GM23248 (cell line): ENCODE measurements around the gene DHCR24. TPM values are rescaled to one million over a fixed set of nuclear protein-coding genes. Genes with fewer than 3 reads are reported as not detected.

Source experiments
- DNase-seq: peaks from one replicate; pipeline ENCODE4 v3.0.0-alpha.2; 2015
- H2AFZ ChIP-seq: fragments of 200-600 bp; sonication (generic); 2 replicates; pipeline ENCODE4 v1.6.1; 2016; ENCODE audit warnings: antibody characterized with exemption
- H3F3A ChIP-seq: fragments of 200-600 bp; sonication (generic); 2 replicates; pipeline ENCODE4 v1.6.1; 2016; ENCODE audit warnings: mild to moderate bottlenecking, antibody characterized with exemption, mixed run types; ENCODE audit not compliant: insufficient read depth
- H3K27ac ChIP-seq: fragments of 200-600 bp; sonication (generic); 2 replicates; pipeline ENCODE4 v1.5.1; 2016; ENCODE audit warnings: mild to moderate bottlenecking
- H3K27me3 ChIP-seq: fragments of 200-600 bp; sonication (generic); replicated peaks from 2 replicates; pipeline ENCODE4 v1.6.1; 2016; ENCODE audit warnings: mild to moderate bottlenecking; ENCODE audit not compliant: insufficient read depth
- H3K36me3 ChIP-seq: fragments of 200-600 bp; sonication (generic); 2 replicates; pipeline ENCODE4 v1.6.1; 2016; ENCODE audit warnings: low read depth, mild to moderate bottlenecking
- H3K4me1 ChIP-seq: fragments of 200-600 bp; sonication (generic); 2 replicates; pipeline ENCODE4 v1.6.1; 2016; ENCODE audit warnings: mild to moderate bottlenecking; ENCODE audit not compliant: insufficient read depth
- H3K4me2 ChIP-seq: fragments of 200-600 bp; sonication (generic); one replicate; pipeline ENCODE4 v1.6.1; 2016; ENCODE audit warnings: mild to moderate bottlenecking; ENCODE audit not compliant: unreplicated experiment
- H3K4me3 ChIP-seq: fragments of 200-600 bp; sonication (generic); 2 replicates; pipeline ENCODE4 v1.5.1; 2016; ENCODE audit warnings: mild to moderate bottlenecking
- H3K79me2 ChIP-seq: fragments of 200-600 bp; sonication (generic); 2 replicates; pipeline ENCODE4 v1.6.1; 2016; ENCODE audit warnings: mild to moderate bottlenecking; ENCODE audit not compliant: insufficient read depth
- H3K9ac ChIP-seq: fragments of 200-600 bp; sonication (generic); 2 replicates; pipeline ENCODE4 v1.6.1; 2016; ENCODE audit warnings: mild to moderate bottlenecking
- H3K9me2 ChIP-seq: fragments of 200-600 bp; sonication (generic); 2 replicates; pipeline ENCODE4 v1.6.1; 2016; ENCODE audit warnings: mixed run types, mild to moderate bottlenecking, moderate library complexity; ENCODE audit not compliant: insufficient read depth
- H3K9me3 ChIP-seq: fragments of 200-600 bp; sonication (generic); one replicate; pipeline ENCODE4 v1.6.1; 2017; ENCODE audit warnings: low read depth
- H4K20me1 ChIP-seq: fragments of 200-600 bp; sonication (generic); 2 replicates; pipeline ENCODE4 v1.6.0; 2016; ENCODE audit not compliant: insufficient read depth
- EZH2 ChIP-seq: fragments of 200-600 bp; sonication (generic); IDR thresholded peaks from 2 replicates; pipeline ENCODE4 v1.6.1; 2018; ENCODE audit warnings: antibody characterized with exemption, mild to moderate bottlenecking; ENCODE audit not compliant: insufficient read depth, poor library complexity, severe bottlenecking
- EZH2phosphoT487 ChIP-seq: fragments of 200-600 bp; sonication (generic); IDR thresholded peaks from 2 replicates; pipeline ENCODE4 v1.6.1; 2018; ENCODE audit warnings: antibody characterized with exemption, moderate library complexity, mild to moderate bottlenecking, low read depth; ENCODE audit not compliant: insufficient read depth
- WGBS, 2 experiments: methylation state at CpG; one replicate each; pipeline ENCODE4 v1.1.6; 2015 to 2017; ENCODE audit warnings: low lambda C conversion rate in 2 of 2, low coverage in 1 of 2; ENCODE audit errors: missing lambda C conversion rate in 2 of 2; 5-methylcytosine and 5-hydroxymethylcytosine counted together
- in situ Hi-C: fragments of 300-500 bp; cut with MboI; formaldehyde crosslinking; loops from 2 replicates; pipeline ENCODE4 v1.15.0; 2020
- polyA plus RNA-seq: library from polyadenylated mRNA; unstranded; fragments of >200 nt; fragmentation: Nextera tagmentation; extraction: Ambion mirVana; gene quantifications from 2 replicates; pipeline ENCODE4 v1.2.1, GENCODE V29; 2016
- total RNA-seq: library from RNA; depleted of rRNA; stranded (reverse); fragments of >200 nt; shearing (Covaris generic); gene quantifications from 2 replicates; pipeline ENCODE4 v1.2.3, GENCODE V29; 2014

The DHCR24 gene
- total and polyA plus RNA-seq, 2 experiments from 2014 or later = 42.5 to 63.4 TPM

- 98 to 100% methylated on average over 3 of the region's 3 CpGs for WGBS, 2 experiments
- Histone ChIP-seq H3K4me3 (no peak overlapping the region), H3K9me3 (no peaks in the 10 kb centered on the region), H2AFZ (no peak overlapping the region), H3K9me2 (no peaks in the 10 kb centered on the region), H3F3A (peaks cover 18% of the 10 kb centered on the region), H3K79me2 (no peaks in the 10 kb centered on the region), H3K27ac (no peak overlapping the region), H3K27me3 (no peaks in the 10 kb centered on the region), H3K4me2 (no peak overlapping the region), H4K20me1 (no peaks in the 10 kb centered on the region), H3K36me3 (no peaks in the 10 kb centered on the region), H3K4me1 (peaks cover 17% of the 10 kb centered on the region), H3K9ac (no peak overlapping the region)
- TF ChIP-seq EZH2 = no peak
- no peak for TF ChIP-seq EZH2phosphoT487
- DNase-seq = no peak
- in situ Hi-C loops = no loop called here
These were observed 40.7 kb downstream of the DHCR24 start for GRCh38 chr1:54846301-54846700.

- Histone ChIP-seq H4K20me1 (no peaks in the 10 kb centered on the region), H3K4me1 (peaks cover 13% of the 10 kb centered on the region), H3K9me3 (no peaks in the 10 kb centered on the region), H3K9ac (no peak overlapping the region), H3K4me2 (no peak overlapping the region), H2AFZ (no peak overlapping the region), H3F3A (peaks cover 15% of the 10 kb centered on the region), H3K27me3 (no peaks in the 10 kb centered on the region), H3K4me3 (no peak overlapping the region), H3K79me2 (no peaks in the 10 kb centered on the region), H3K27ac (no peak overlapping the region), H3K9me2 (no peaks in the 10 kb centered on the region), H3K36me3 (no peaks in the 10 kb centered on the region)
- WGBS, 2 experiments = 85 to 86% methylated on average over 5 of the region's 5 CpGs
- no peak for DNase-seq
- TF ChIP-seq EZH2 = no peak
- no peak for TF ChIP-seq EZH2phosphoT487
- in situ Hi-C loops = no loop called here
These were observed 41.2 kb downstream of the DHCR24 start for GRCh38 chr1:54845772-54846171.

GRCh38 chr1:54844564-54844963 is 42.4 kb downstream of the DHCR24 start:
- in situ Hi-C loops = no loop called here
- Histone ChIP-seq H4K20me1 (no peaks in the 10 kb centered on the region), H3K36me3 (no peaks in the 10 kb centered on the region), H3F3A (0 out of 2 replicates have a peak, but pooled peaks cover 3% of the 10 kb centered on the region), H3K9me2 (no peaks in the 10 kb centered on the region), H3K9me3 (no peaks in the 10 kb centered on the region), H3K27ac (no peak overlapping the region), H3K27me3 (no peaks in the 10 kb centered on the region), H3K4me3 (no peak overlapping the region), H3K4me2 (no peak overlapping the region), H3K4me1 (peaks cover 2% of the 10 kb centered on the region; the same call in 1 of the 2 replicates), H2AFZ (no peak overlapping the region), H3K79me2 (no peaks in the 10 kb centered on the region), H3K9ac (no peak overlapping the region)
- WGBS, 2 experiments = 90 to 91% methylated on average over 3 of the region's 3 CpGs
- no peak for DNase-seq
- TF ChIP-seq EZH2phosphoT487 (no peak), EZH2 (no peak)

- no peak overlapping the region for H3K4me2 ChIP-seq
- no peaks in the 10 kb centered on the region for H3K4me1 ChIP-seq
- no peak for DNase-seq
- no peak overlapping the region for H3K27ac ChIP-seq
- H4K20me1 ChIP-seq = no peaks in the 10 kb centered on the region
- H3K9me3 ChIP-seq = no peaks in the 10 kb centered on the region
- in situ Hi-C loops = no loop called here
- no peak overlapping the region for H2AFZ ChIP-seq
- no peaks in the 10 kb centered on the region for H3K79me2 ChIP-seq
- TF ChIP-seq EZH2phosphoT487 = no peak
- no peak for TF ChIP-seq EZH2
- no peak overlapping the region for H3K9ac ChIP-seq
- H3F3A ChIP-seq = no peaks in the 10 kb centered on the region
- no peaks in the 10 kb centered on the region for H3K27me3 ChIP-seq
- H3K4me3 ChIP-seq = no peak overlapping the region
- H3K9me2 ChIP-seq = no peaks in the 10 kb centered on the region
- H3K36me3 ChIP-seq = no peaks in the 10 kb centered on the region
- 95 to 97% methylated on average over 5 of the region's 5 CpGs for WGBS, 2 experiments
These were observed 43.5 kb downstream of the DHCR24 start for GRCh38 chr1:54843449-54843848.

- no peak overlapping the region for H3K9ac ChIP-seq
- 83 to 87% methylated on average over 9 of the region's 9 CpGs for WGBS, 2 experiments
- TF ChIP-seq EZH2 (no peak), EZH2phosphoT487 (no peak)
These were observed 44.0 kb downstream of the DHCR24 start for GRCh38 chr1:54842963-54843362.

More at GRCh38 chr1:54842963-54843362, 44.0 kb downstream of the DHCR24 start:
- no peak overlapping the region for H3K27ac ChIP-seq
- H3K27me3 ChIP-seq = no peaks in the 10 kb centered on the region
- H3K9me3 ChIP-seq = no peaks in the 10 kb centered on the region
- H3F3A ChIP-seq = no peaks in the 10 kb centered on the region
- no peaks in the 10 kb centered on the region for H3K79me2 ChIP-seq
- no peaks in the 10 kb centered on the region for H4K20me1 ChIP-seq
- no peak overlapping the region for H3K4me2 ChIP-seq
- H3K36me3 ChIP-seq = no peaks in the 10 kb centered on the region
- H3K4me1 ChIP-seq = no peaks in the 10 kb centered on the region
- DNase-seq = no peak
- H3K4me3 ChIP-seq = no peak overlapping the region
- H2AFZ ChIP-seq = no peak overlapping the region
- no peaks in the 10 kb centered on the region for H3K9me2 ChIP-seq
- in situ Hi-C loops = no loop called here
